Hepatocyte (in vitro differentiated cells): Measurements from ENCODE around the gene NTSR1. TPM values are rescaled to one million over a fixed set of nuclear protein-coding genes. Genes with fewer than 3 reads are reported as not detected.

Experiments used
- DNase-seq: peaks from one replicate; pipeline ENCODE4 v3.0.0-alpha.2; 2016; ENCODE audit warnings: low spot score
- H2AFZ ChIP-seq: fragments of 200-600 bp; sonication (generic); 2 replicates; pipeline ENCODE4 v1.6.0; 2016; ENCODE audit warnings: antibody characterized with exemption, mild to moderate bottlenecking
- H3K27ac ChIP-seq: fragments of 200-600 bp; sonication (generic); 2 replicates; pipeline ENCODE4 v1.5.1; 2016; ENCODE audit warnings: mild to moderate bottlenecking
- H3K27me3 ChIP-seq: fragments of 200-600 bp; sonication (generic); 2 replicates; pipeline ENCODE4 v1.6.1; 2016
- H3K36me3 ChIP-seq: fragments of 200-600 bp; sonication (generic); replicated peaks from 2 replicates; pipeline ENCODE4 v1.5.1; 2016; ENCODE audit warnings: low read depth; ENCODE audit not compliant: insufficient read depth
- H3K4me1 ChIP-seq: fragments of 200-600 bp; sonication (generic); 2 replicates; pipeline ENCODE4 v1.5.1; 2016; ENCODE audit warnings: mild to moderate bottlenecking, moderate library complexity; ENCODE audit not compliant: insufficient read depth
- H3K4me2 ChIP-seq: fragments of 200-600 bp; sonication (generic); 2 replicates; pipeline ENCODE4 v1.6.0; 2016
- H3K4me3 ChIP-seq: fragments of 200-600 bp; sonication (generic); 2 replicates; pipeline ENCODE4 v1.5.1; 2016; ENCODE audit warnings: mild to moderate bottlenecking
- H3K79me2 ChIP-seq: fragments of 200-600 bp; sonication (generic); 2 replicates; pipeline ENCODE4 v1.6.0; 2017; ENCODE audit warnings: mild to moderate bottlenecking
- H3K9me2 ChIP-seq: fragments of 200-600 bp; sonication (generic); replicated peaks from 2 replicates; pipeline ENCODE4 v1.6.0; 2017; ENCODE audit warnings: mild to moderate bottlenecking; ENCODE audit not compliant: insufficient read depth
- H3K9me3 ChIP-seq: fragments of 200-600 bp; sonication (generic); 2 replicates; pipeline ENCODE4 v1.5.1; 2016; ENCODE audit warnings: low read depth, mild to moderate bottlenecking
- H4K20me1 ChIP-seq: fragments of 200-600 bp; sonication (generic); 2 replicates; pipeline ENCODE4 v1.6.0; 2016; ENCODE audit warnings: mild to moderate bottlenecking; ENCODE audit not compliant: insufficient read depth, poor library complexity, severe bottlenecking
- EZH2 ChIP-seq: fragments of 200-600 bp; sonication (generic); IDR thresholded peaks from 2 replicates; pipeline ENCODE4 v1.6.1; 2016; ENCODE audit warnings: antibody characterized with exemption, mild to moderate bottlenecking, borderline replicate concordance
- EZH2phosphoT487 ChIP-seq: fragments of 200-600 bp; sonication (generic); IDR thresholded peaks from one replicate; pipeline ENCODE4 v1.6.1; 2018; ENCODE audit warnings: antibody characterized with exemption, mild to moderate bottlenecking, low read depth, moderate library complexity; ENCODE audit not compliant: unreplicated experiment, severe bottlenecking
- WGBS: methylation state at CpG from one replicate; pipeline ENCODE4 v1.1.6; 2016; ENCODE audit warnings: low lambda C conversion rate; ENCODE audit errors: missing lambda C conversion rate; 5-methylcytosine and 5-hydroxymethylcytosine counted together
- polyA plus RNA-seq: library from polyadenylated mRNA; unstranded; fragments of >200 nt; fragmentation: Nextera tagmentation; extraction: Ambion mirVana; gene quantifications from 2 replicates; pipeline ENCODE4 v1.2.1, GENCODE V29; 2016
- total RNA-seq: library from RNA; depleted of rRNA; stranded (reverse); fragments of >200 nt; gene quantifications from 2 replicates; pipeline ENCODE4 v1.2.3, GENCODE V29; 2014
- TF ChIP-seq, protein P1 (sequence below): fragments of 200-600 bp; sonication (generic); IDR thresholded peaks from 2 replicates; pipeline ENCODE4 v1.5.1; 2016; ENCODE audit warnings: antibody characterized with exemption, mild to moderate bottlenecking; ENCODE audit not compliant: poor library complexity

The NTSR1 gene
- total and polyA plus RNA-seq, 2 experiments from 2014 or later: 0.37 TPM; not detected in 1

- H4K20me1 ChIP-seq: no peaks in the 10 kb centered on the region
- 96% methylated on average over 14 of the region's 15 CpGs for WGBS
Observed at GRCh38 chr20:62765432-62766070, 56.9 kb downstream of the NTSR1 start.

GRCh38 chr20:62766071-62766450 is 57.4 kb downstream of the NTSR1 start:
- H3K27ac ChIP-seq: no peak overlapping the region
- no peaks in the 10 kb centered on the region for H3K9me2 ChIP-seq
- TF ChIP-seq, protein P1, sequence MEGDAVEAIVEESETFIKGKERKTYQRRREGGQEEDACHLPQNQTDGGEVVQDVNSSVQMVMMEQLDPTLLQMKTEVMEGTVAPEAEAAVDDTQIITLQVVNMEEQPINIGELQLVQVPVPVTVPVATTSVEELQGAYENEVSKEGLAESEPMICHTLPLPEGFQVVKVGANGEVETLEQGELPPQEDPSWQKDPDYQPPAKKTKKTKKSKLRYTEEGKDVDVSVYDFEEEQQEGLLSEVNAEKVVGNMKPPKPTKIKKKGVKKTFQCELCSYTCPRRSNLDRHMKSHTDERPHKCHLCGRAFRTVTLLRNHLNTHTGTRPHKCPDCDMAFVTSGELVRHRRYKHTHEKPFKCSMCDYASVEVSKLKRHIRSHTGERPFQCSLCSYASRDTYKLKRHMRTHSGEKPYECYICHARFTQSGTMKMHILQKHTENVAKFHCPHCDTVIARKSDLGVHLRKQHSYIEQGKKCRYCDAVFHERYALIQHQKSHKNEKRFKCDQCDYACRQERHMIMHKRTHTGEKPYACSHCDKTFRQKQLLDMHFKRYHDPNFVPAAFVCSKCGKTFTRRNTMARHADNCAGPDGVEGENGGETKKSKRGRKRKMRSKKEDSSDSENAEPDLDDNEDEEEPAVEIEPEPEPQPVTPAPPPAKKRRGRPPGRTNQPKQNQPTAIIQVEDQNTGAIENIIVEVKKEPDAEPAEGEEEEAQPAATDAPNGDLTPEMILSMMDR: no peak
- TF ChIP-seq EZH2 (no peak), EZH2phosphoT487 (no peak)

More at GRCh38 chr20:62765432-62766070, 56.9 kb downstream of the NTSR1 start:
- Histone ChIP-seq H3K9me2 (no peaks in the 10 kb centered on the region), H3K27me3 (no peaks in the 10 kb centered on the region), H3K79me2 (no peaks in the 10 kb centered on the region), H3K9me3 (no peaks in the 10 kb centered on the region), H3K36me3 (no peaks in the 10 kb centered on the region), H2AFZ (no peak overlapping the region), H3K4me1 (peaks cover 25% of the 10 kb centered on the region), H3K27ac (no peak overlapping the region), H3K4me2 (no peak overlapping the region), H3K4me3 (no peak overlapping the region)
- no peak for TF ChIP-seq EZH2
- TF ChIP-seq, protein P1: no peak
- TF ChIP-seq EZH2phosphoT487: no peak
- no peak for DNase-seq

DNA sequence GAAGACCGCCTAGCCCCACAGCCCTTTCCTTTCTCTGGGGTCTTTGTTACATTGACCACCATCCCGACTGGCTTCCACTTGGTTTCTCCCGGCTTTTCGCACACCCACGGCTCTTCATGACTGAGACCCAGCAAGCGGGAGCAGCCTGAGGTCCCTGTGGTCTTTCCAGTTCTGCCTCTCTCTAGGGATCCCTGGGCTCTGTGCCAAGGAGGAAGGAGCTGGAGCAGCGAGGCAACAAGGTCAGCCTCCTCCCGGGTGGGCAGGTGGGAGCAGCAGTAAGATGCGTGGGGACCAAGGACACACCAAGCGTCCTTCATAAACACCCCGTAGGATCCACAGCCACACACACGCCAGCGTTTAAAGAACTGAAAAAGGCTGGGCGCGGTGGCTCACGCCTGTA is 58.1 kb downstream of the NTSR1 start:
- H3K4me2 ChIP-seq: no peak overlapping the region
- 87% methylated on average over 16 of the region's 16 CpGs for WGBS

More at GRCh38 chr20:62766071-62766450, 57.4 kb downstream of the NTSR1 start:
- no peak overlapping the region for H3K4me3 ChIP-seq
- H3K4me2 ChIP-seq: no peak overlapping the region
- H3K27me3 ChIP-seq: no peaks in the 10 kb centered on the region
- H2AFZ ChIP-seq: no peak overlapping the region
- H3K4me1 ChIP-seq: peaks cover 19% of the 10 kb centered on the region
- no peaks in the 10 kb centered on the region for H3K79me2 ChIP-seq
- WGBS: 72% methylated on average over 9 of the region's 10 CpGs
- no peak for DNase-seq
- no peaks in the 10 kb centered on the region for H3K9me3 ChIP-seq
- H4K20me1 ChIP-seq: no peaks in the 10 kb centered on the region
- H3K36me3 ChIP-seq: no peaks in the 10 kb centered on the region

More for the DNA sequence above, 58.1 kb downstream of the NTSR1 start:
- DNase-seq: no peak
- Histone ChIP-seq H3K27me3 (no peaks in the 10 kb centered on the region), H4K20me1 (no peaks in the 10 kb centered on the region), H2AFZ (no peak overlapping the region), H3K36me3 (no peaks in the 10 kb centered on the region), H3K79me2 (no peaks in the 10 kb centered on the region), H3K27ac (no peak overlapping the region), H3K4me3 (no peak overlapping the region), H3K9me3 (no peaks in the 10 kb centered on the region), H3K9me2 (no peaks in the 10 kb centered on the region), H3K4me1 (peaks cover 17% of the 10 kb centered on the region)
- TF ChIP-seq EZH2 (no peak), EZH2phosphoT487 (no peak)
- TF ChIP-seq, protein P1: no peak
